A549 (cell line): ENCODE measurements around the gene IL17RE. TPM values are rescaled to one million over a fixed set of nuclear protein-coding genes. Genes with fewer than 3 reads are reported as not detected.

ENCODE experiments used
- ATAC-seq, 2 experiments: fragments of 200-7000 bp in 1 of 2; fragments of >200 bp in 1 of 2; cut with Nextera tagmentation in 1 of 2; cut with Tn5 transposase in 1 of 2; 3 replicates each; pipeline versions ENCODE4 v1.8.0 to v1.9.1; 2018 to 2020; ENCODE audit warnings: mild to moderate bottlenecking in 1 of 2, moderate library complexity in 1 of 2
- CTCF ChIA-PET: fragments of 300-600 bp; sonication (Branson Sonifier 250); formaldehyde crosslinking; extraction: SDS; loops from one replicate; lab custom pipeline; 2021; ENCODE audit warnings: antibody characterized with exemption, inconsistent platforms; lab: Yijun Ruan, JAX
- POLR2A ChIA-PET: fragments of 350-600 bp; formaldehyde crosslinking; extraction: SDS; loops from one replicate; lab custom pipeline; 2021; ENCODE audit warnings: antibody characterized with exemption, inconsistent platforms; lab: Yijun Ruan, JAX
- DNase-seq, 2 experiments: peaks; one replicate each; pipeline versions ENCODE4 v3.0.0 to v3.0.0-alpha.2; 2011 to 2016; ENCODE audit warnings: low read depth in 1 of 2, low spot score in 1 of 2
- FAIRE-seq: peaks from 2 replicates; lab custom pipeline; 2011; peaks lifted over from hg19 to GRCh38; lab: Jason Lieb, UNC
- H3K27ac ChIP-seq, 2 experiments: fragments of >200 bp; sonication (Bioruptor Twin); formaldehyde crosslinking; 3 replicates each; pipeline ENCODE4 v1.5.1; 2016 to 2017
- H3K4me1 ChIP-seq: fragments of >200 bp; sonication (Bioruptor Twin); formaldehyde crosslinking; 3 replicates; pipeline ENCODE4 v1.6.1; 2016
- H3K4me2 ChIP-seq: fragments of >200 bp; sonication (Bioruptor Twin); formaldehyde crosslinking; 3 replicates; pipeline ENCODE4 v1.6.1; 2016
- H3K4me3 ChIP-seq: fragments of >200 bp; sonication (Bioruptor Twin); formaldehyde crosslinking; 3 replicates; pipeline ENCODE4 v1.5.1; 2016
- H3K9me3 ChIP-seq: fragments of >200 bp; sonication (Bioruptor Twin); formaldehyde crosslinking; 3 replicates; pipeline ENCODE4 v1.6.1; 2016
- BCL3 ChIP-seq: fragments of >200 bp; sonication (Bioruptor Twin); formaldehyde crosslinking; IDR thresholded peaks from 3 replicates; pipeline ENCODE4 v1.6.1; 2016
- CBX8 ChIP-seq: fragments of 200-600 bp; sonication (generic); IDR thresholded peaks from 2 replicates; pipeline ENCODE4 v1.6.1; 2016
- CEBPB ChIP-seq, 2 experiments: fragments of >200 bp in 1 of 2; sonication (Bioruptor Twin) in 1 of 2; formaldehyde crosslinking in 1 of 2; IDR thresholded peaks; 2 replicates each; pipeline ENCODE4 v1.6.1; 2012 to 2016
- E2F6 ChIP-seq: IDR thresholded peaks from 2 replicates; pipeline ENCODE4 v1.6.1; 2012; ENCODE audit warnings: low read depth, borderline replicate concordance
- EHF ChIP-seq: fragments of 250-450 bp; sonication (Bioruptor Pico); IDR thresholded peaks from 2 replicates; pipeline ENCODE4 v1.5.0; 2020; ENCODE audit warnings: mild to moderate bottlenecking
- EHMT2 ChIP-seq: fragments of 200-600 bp; sonication (generic); IDR thresholded peaks from 2 replicates; pipeline ENCODE4 v1.6.1; 2016; ENCODE audit warnings: antibody characterized with exemption, low read depth, mild to moderate bottlenecking, moderate library complexity
- EP300 ChIP-seq, 2 experiments: fragments of >200 bp; sonication (Bioruptor Twin); formaldehyde crosslinking; IDR thresholded peaks; 2 replicates in 1 of 2; 3 replicates in 1 of 2; pipeline ENCODE4 v1.6.1; 2016 to 2017
- FOSB ChIP-seq: fragments of 250-450 bp; sonication (Bioruptor Pico); IDR thresholded peaks from 2 replicates; pipeline ENCODE4 v1.5.0; 2020; ENCODE audit warnings: mild to moderate bottlenecking, moderate library complexity
- FOSL2 ChIP-seq, 2 experiments: fragments of 450-650 bp in 1 of 2; fragments of >200 bp in 1 of 2; sonication (Bioruptor Twin) in 1 of 2; formaldehyde crosslinking; IDR thresholded peaks; 2 replicates each; pipeline versions ENCODE4 v1.5.0 to v1.6.1; 2016 to 2020; ENCODE audit warnings: mild to moderate bottlenecking in 1 of 2, moderate library complexity in 1 of 2
- GATA3 ChIP-seq: IDR thresholded peaks from 2 replicates; pipeline ENCODE4 v1.6.1; 2012; ENCODE audit warnings: borderline replicate concordance
- HEYL ChIP-seq: fragments of 250-450 bp; sonication (Bioruptor Pico); IDR thresholded peaks from 2 replicates; pipeline ENCODE4 v1.8.0; 2021; ENCODE audit warnings: mild to moderate bottlenecking, moderate library complexity
- HMGXB4 ChIP-seq: fragments of 250-450 bp; sonication (Bioruptor Pico); IDR thresholded peaks from 2 replicates; pipeline ENCODE4 v1.5.0; 2021; ENCODE audit warnings: mild to moderate bottlenecking, moderate library complexity, borderline replicate concordance
- HOXA7 ChIP-seq: fragments of 250-450 bp; sonication (Bioruptor Pico); IDR thresholded peaks from 2 replicates; pipeline ENCODE4 v1.5.0; 2020; ENCODE audit warnings: mild to moderate bottlenecking, moderate library complexity
- HOXB13 ChIP-seq: fragments of 250-450 bp; sonication (Bioruptor Pico); IDR thresholded peaks from 2 replicates; pipeline ENCODE4 v1.5.0; 2020; ENCODE audit warnings: low read depth, mild to moderate bottlenecking, moderate library complexity
- JUN ChIP-seq, 2 experiments: fragments of >200 bp; sonication (Bioruptor Twin); formaldehyde crosslinking; IDR thresholded peaks; 2 replicates in 1 of 2; 3 replicates in 1 of 2; pipeline ENCODE4 v1.6.1; 2016 to 2017
- KDM5A ChIP-seq: fragments of 200-600 bp; sonication (generic); IDR thresholded peaks from 2 replicates; pipeline ENCODE4 v1.6.1; 2016; ENCODE audit warnings: antibody characterized with exemption, mild to moderate bottlenecking
- MAX ChIP-seq: IDR thresholded peaks from 2 replicates; pipeline ENCODE4 v1.6.1; 2012
- MAZ ChIP-seq: fragments of 150-350 bp; IDR thresholded peaks from 2 replicates; pipeline ENCODE4 v1.6.1; 2014; ENCODE audit warnings: antibody characterized with exemption, low read depth, low read length, borderline replicate concordance
- NR3C1 ChIP-seq: fragments of >200 bp; sonication (Bioruptor Twin); formaldehyde crosslinking; IDR thresholded peaks from 3 replicates; pipeline ENCODE4 v1.6.1; 2017
- PBX3 ChIP-seq: IDR thresholded peaks from 2 replicates; pipeline ENCODE4 v1.6.1; 2012
- POLR2AphosphoS2 ChIP-seq: conservative IDR thresholded peaks from 2 replicates; pipeline ENCODE4 v1.6.1; 2012; ENCODE audit warnings: low read length, improper control_type of control experiment, inconsistent platforms
- RAD21 ChIP-seq, 2 experiments: fragments of >200 bp in 1 of 2; sonication (Bioruptor Twin) in 1 of 2; formaldehyde crosslinking in 1 of 2; IDR thresholded peaks in 1 of 2; conservative IDR thresholded peaks in 1 of 2; 2 replicates in 1 of 2; 3 replicates in 1 of 2; pipeline ENCODE4 v1.6.1; 2012 to 2018; ENCODE audit warnings: inconsistent platforms in 1 of 2
- RCOR1 ChIP-seq: fragments of 150-350 bp; IDR thresholded peaks from 2 replicates; pipeline ENCODE4 v1.6.1; 2014; ENCODE audit warnings: antibody characterized with exemption, low read length, low read depth
- TFCP2L1 ChIP-seq: fragments of 250-450 bp; sonication (Bioruptor Pico); IDR thresholded peaks from 2 replicates; pipeline ENCODE4 v1.5.0; 2021; ENCODE audit warnings: mild to moderate bottlenecking
- TP53 ChIP-seq: fragments of 250-450 bp; sonication (Bioruptor Pico); IDR thresholded peaks from 2 replicates; pipeline ENCODE4 v1.5.0; 2021; ENCODE audit warnings: mild to moderate bottlenecking, moderate library complexity
- USF2 ChIP-seq: fragments of 450-650 bp; IDR thresholded peaks from 2 replicates; pipeline ENCODE4 v1.6.1; 2014; ENCODE audit warnings: antibody characterized with exemption
- WGBS: methylation state at CpG from one replicate; pipeline ENCODE4 v1.1.6; 2017; ENCODE audit errors: missing lambda C conversion rate; 5-methylcytosine and 5-hydroxymethylcytosine counted together
- polyA plus RNA-seq, 4 experiments: library from polyadenylated mRNA; depleted of rRNA in 3 of 4; stranded (reverse); fragments of >200 nt; fragmentation: RNase III in 1 of 4; extraction: RNeasy Plus Mini Kit Qiagen cat#74134 plus additional on column Dnase treatment in 1 of 4; gene quantifications; 2 replicates in 3 of 4; 3 replicates in 1 of 4; pipeline ENCODE4 v1.2.3, GENCODE V29; 2011 to 2017

Gene IL17RE
- polyA plus RNA-seq, 2 of the 4 experiments (the other 2 are of a cell fraction) = 0.44 to 0.53 TPM

- TF ChIP-seq MAX (peak; percentile 67), E2F6 (peak; percentile 48; the same call in 1 of the 2 replicates), RCOR1 (no peak), TFCP2L1 (CRISPR knock-in tag) (no peak), CEBPB (IDR thresholded peaks at IDR 0.05) (peak in 1 of 2 experiments; percentile 53; a peak in 2 of 4 replicates), EP300 (IDR thresholded peaks at IDR 0.05) (no peak), KDM5A (no peak), RAD21 (conservative IDR thresholded peaks at IDR 0.05 in 1 of 2, IDR thresholded peaks at IDR 0.05 in 1 of 2) (peak in 1 of 2 experiments; percentile 22; a peak in 1 of 5 replicates), CBX8 (no peak), FOSB (CRISPR knock-in tag) (no peak)
Observed at GRCh38 chr3:9884555-9885165, 18.0 kb upstream of the IL17RE start (continued).

GRCh38 chr3:9886328-9886727, 16.3 kb upstream of the IL17RE start:
- ChIA-PET CTCF (interaction anchor here (1.1 to 1.8 kb wide), 4 partner anchors 17 to 60 kb away, joined by 3 to 9 read pairs (median 4); partner anchors contain the start of gene IL17RE), POLR2A (no interaction called here)

GRCh38 chr3:9887480-9887879, 15.2 kb upstream of the IL17RE start:
- TF ChIP-seq EHF = no peak
- TF ChIP-seq HEYL (CRISPR knock-in tag) = no peak
- no peak for TF ChIP-seq POLR2AphosphoS2
- no peak for TF ChIP-seq PBX3
- no peak for TF ChIP-seq HMGXB4 (CRISPR knock-in tag)
- no peak for TF ChIP-seq MAX
- no peak for TF ChIP-seq RAD21 (conservative IDR thresholded peaks at IDR 0.05 in 1 of 2, IDR thresholded peaks at IDR 0.05 in 1 of 2)
- TF ChIP-seq HOXB13 (CRISPR knock-in tag) = no peak
- no peak for TF ChIP-seq NR3C1
- TF ChIP-seq, all 56 proteins: peak for 0
- WGBS = 93% methylated on average over 5 of the region's 5 CpGs
- H3K4me2 ChIP-seq = no peak overlapping the region
- POLR2A ChIA-PET = no interaction called here
- ATAC-seq (no peak), DNase-seq (no peak), FAIRE-seq (no peak)
- H3K27ac ChIP-seq = peak overlapping the region in 1 of 2 experiments; percentile 19; a peak in 2 of 6 replicates
- no peak overlapping the region for H3K4me3 ChIP-seq
- peaks cover 39% of the 10 kb centered on the region for H3K4me1 ChIP-seq
- CTCF ChIA-PET = interaction anchor here (0.6 kb wide), 1 partner anchor 35 kb away, joined by 3 read pairs; no protein-coding TSS in a partner anchor
- H3K9me3 ChIP-seq = no peaks in the 10 kb centered on the region

More at GRCh38 chr3:9886328-9886727, 16.3 kb upstream of the IL17RE start:
- Histone ChIP-seq H3K9me3 (no peaks in the 10 kb centered on the region), H3K4me1 (peaks cover 29% of the 10 kb centered on the region), H3K4me3 (no peak overlapping the region), H3K27ac (peak overlapping the region; percentile 88 to 89), H3K4me2 (no peak overlapping the region)
- FAIRE-seq (no peak), ATAC-seq (no peak), DNase-seq (no peak)
- TF ChIP-seq FOSB (CRISPR knock-in tag) (no peak), HOXA7 (CRISPR knock-in tag) (no peak), FOSL2 (IDR thresholded peaks at IDR 0.05) (no peak), FOSL2 (CRISPR knock-in tag; IDR thresholded peaks at IDR 0.05) (no peak), MAZ (no peak), BCL3 (no peak), USF2 (no peak), JUN (IDR thresholded peaks at IDR 0.05) (no peak), GATA3 (no peak), TP53 (CRISPR knock-in tag) (no peak), NR3C1 (no peak), RAD21 (conservative IDR thresholded peaks at IDR 0.05 in 1 of 2, IDR thresholded peaks at IDR 0.05 in 1 of 2) (no peak), EHMT2 (no peak)
